NT2/D1 (cell line): ENCODE data around the gene BACH2.

ENCODE experiments used
- DNase-seq: peaks from one replicate; pipeline ENCODE4 v3.0.0-alpha.2; 2011; ENCODE audit warnings: low read depth, low spot score
- H3K27me3 ChIP-seq: 2 replicates; pipeline ENCODE4 v1.6.0; 2011; ENCODE audit warnings: mild to moderate bottlenecking; ENCODE audit not compliant: insufficient read length, insufficient read depth
- H3K36me3 ChIP-seq: 2 replicates; pipeline ENCODE4 v1.6.1; 2011; ENCODE audit warnings: mild to moderate bottlenecking, low read length, mixed read lengths; ENCODE audit not compliant: insufficient read depth, insufficient read length
- H3K4me1 ChIP-seq: 2 replicates; pipeline ENCODE4 v1.5.1; 2011; ENCODE audit not compliant: insufficient read depth, insufficient read length
- H3K4me3 ChIP-seq: 2 replicates; pipeline ENCODE4 v1.5.1; 2011; ENCODE audit warnings: low read depth; ENCODE audit not compliant: insufficient read length
- H3K9ac ChIP-seq: 2 replicates; pipeline ENCODE4 v1.6.0; 2011; ENCODE audit warnings: low read depth; ENCODE audit not compliant: insufficient read length
- H3K9me3 ChIP-seq: 2 replicates; pipeline ENCODE4 v1.5.1; 2011; ENCODE audit warnings: mild to moderate bottlenecking, low read length; ENCODE audit not compliant: insufficient read depth
- SUZ12 ChIP-seq: IDR thresholded peaks from 2 replicates; pipeline ENCODE4 v1.6.1; 2011; ENCODE audit not compliant: insufficient read length, insufficient read depth; ENCODE audit errors: extremely low read depth
- YY1 ChIP-seq: IDR thresholded peaks from 2 replicates; pipeline ENCODE4 v1.6.1; 2011; ENCODE audit not compliant: insufficient read length, insufficient read depth
- ZNF274 ChIP-seq: IDR thresholded peaks from 2 replicates; pipeline ENCODE4 v1.6.1; 2011; ENCODE audit warnings: mild to moderate bottlenecking, low read depth, low read length

The BACH2 gene

GRCh38 chr6:90186026-90186425 lies 110.6 kb downstream of the BACH2 start:
- peaks cover 2% of the 10 kb centered on the region for H3K4me1 ChIP-seq
- no peak overlapping the region for H3K4me3 ChIP-seq
- no peak overlapping the region for H3K9ac ChIP-seq
- DNase-seq: no peak
- TF ChIP-seq SUZ12 (no peak), YY1 (no peak), ZNF274 (no peak)
- no peaks in the 10 kb centered on the region for H3K9me3 ChIP-seq
- no peaks in the 10 kb centered on the region for H3K27me3 ChIP-seq
- H3K36me3 ChIP-seq: no peaks in the 10 kb centered on the region

- Histone ChIP-seq H3K4me1 (peaks cover 2% of the 10 kb centered on the region), H3K9me3 (peaks cover 3% of the 10 kb centered on the region), H3K9ac (no peak overlapping the region), H3K4me3 (no peak overlapping the region), H3K36me3 (no peaks in the 10 kb centered on the region), H3K27me3 (no peaks in the 10 kb centered on the region)
- DNase-seq: no peak
- TF ChIP-seq YY1 (no peak), SUZ12 (no peak), ZNF274 (no peak)
These were observed 112.0 kb downstream of the BACH2 start for GRCh38 chr6:90184334-90185298.

- TF ChIP-seq YY1: no peak
- no peak for TF ChIP-seq ZNF274
- no peak for TF ChIP-seq SUZ12
- DNase-seq: no peak
- Histone ChIP-seq H3K36me3 (no peaks in the 10 kb centered on the region), H3K4me1 (peaks cover 2% of the 10 kb centered on the region), H3K9ac (no peak overlapping the region), H3K9me3 (peaks cover 3% of the 10 kb centered on the region), H3K27me3 (no peaks in the 10 kb centered on the region), H3K4me3 (no peak overlapping the region)
These were observed 112.9 kb downstream of the BACH2 start for GRCh38 chr6:90183587-90184333.

- peaks cover 3% of the 10 kb centered on the region for H3K9me3 ChIP-seq
- H3K4me1 ChIP-seq: no peaks in the 10 kb centered on the region
- no peak overlapping the region for H3K4me3 ChIP-seq
- TF ChIP-seq ZNF274 (no peak), SUZ12 (no peak), YY1 (no peak)
- no peaks in the 10 kb centered on the region for H3K36me3 ChIP-seq
- H3K9ac ChIP-seq: no peak overlapping the region
- H3K27me3 ChIP-seq: no peaks in the 10 kb centered on the region
- no peak for DNase-seq
These were observed 116.1 kb downstream of the BACH2 start for GRCh38 chr6:90180526-90180925.

- no peaks in the 10 kb centered on the region for H3K36me3 ChIP-seq
- no peak overlapping the region for H3K4me3 ChIP-seq
- TF ChIP-seq SUZ12: no peak
- TF ChIP-seq ZNF274: no peak
- no peak for TF ChIP-seq YY1
- peaks cover 3% of the 10 kb centered on the region for H3K9me3 ChIP-seq
- H3K9ac ChIP-seq: no peak overlapping the region
- no peaks in the 10 kb centered on the region for H3K27me3 ChIP-seq
- DNase-seq: no peak
- no peaks in the 10 kb centered on the region for H3K4me1 ChIP-seq
These were observed 117.2 kb downstream of the BACH2 start for GRCh38 chr6:90179190-90180169.

DNA sequence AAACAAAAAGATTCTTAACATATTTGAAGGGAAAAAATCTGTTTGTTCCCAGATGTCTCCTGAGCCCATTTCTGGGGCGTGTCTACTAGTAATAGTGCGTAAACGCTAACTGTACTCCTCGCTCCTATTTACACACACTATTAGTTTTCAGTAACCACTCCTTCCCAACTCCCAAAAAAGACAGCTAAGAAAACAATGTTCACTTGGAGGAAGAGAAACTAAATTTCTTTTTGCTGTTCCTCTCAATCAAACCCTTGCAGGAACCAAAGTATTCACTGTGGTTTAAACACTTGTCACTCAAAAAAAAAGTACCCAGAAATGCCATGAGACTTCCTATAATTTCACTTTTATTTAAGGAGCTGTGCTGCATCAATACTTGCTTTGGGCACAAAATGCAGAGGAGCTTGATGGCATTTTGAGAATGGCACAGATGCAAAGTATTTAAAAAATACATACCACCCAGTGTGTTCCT lies 118.2 kb downstream of the BACH2 start:
- Histone ChIP-seq H3K27me3 (no peaks in the 10 kb centered on the region), H3K36me3 (no peaks in the 10 kb centered on the region), H3K9me3 (peaks cover 3% of the 10 kb centered on the region), H3K4me1 (no peaks in the 10 kb centered on the region), H3K4me3 (no peak overlapping the region), H3K9ac (no peak overlapping the region)
- no peak for TF ChIP-seq ZNF274
- TF ChIP-seq YY1: no peak
- TF ChIP-seq SUZ12: no peak
- DNase-seq: no peak
